C4-2B (cell line): ENCODE data around the gene ATP2C1.

Experiments used
- CTCF ChIP-seq: fragments of 450-650 bp; conservative IDR thresholded peaks from 2 replicates; pipeline ENCODE4 v1.5.1; 2017; ENCODE audit warnings: mild to moderate bottlenecking
- ZFX ChIP-seq: fragments of 450-650 bp; IDR thresholded peaks from 2 replicates; pipeline ENCODE4 v1.6.1; 2017

GRCh38 chr3:131018970-131019369 lies 125.1 kb downstream of the ATP2C1 start:
- no peak for TF ChIP-seq CTCF
- TF ChIP-seq ZFX = no peak
